HG03565 (cell line): ENCODE data around the gene SOST.

Source experiments
- ATAC-seq: cut with Tn5 transposase; IDR thresholded peaks from one replicate; pipeline ENCODE4 v1.9.1; 2021; ENCODE audit warnings: mild to moderate bottlenecking, moderate library complexity; ENCODE audit not compliant: unreplicated experiment

The SOST gene

GRCh38 chr17:43745541-43745940 is 13.1 kb downstream of the SOST start:
- no peak for ATAC-seq

DNA sequence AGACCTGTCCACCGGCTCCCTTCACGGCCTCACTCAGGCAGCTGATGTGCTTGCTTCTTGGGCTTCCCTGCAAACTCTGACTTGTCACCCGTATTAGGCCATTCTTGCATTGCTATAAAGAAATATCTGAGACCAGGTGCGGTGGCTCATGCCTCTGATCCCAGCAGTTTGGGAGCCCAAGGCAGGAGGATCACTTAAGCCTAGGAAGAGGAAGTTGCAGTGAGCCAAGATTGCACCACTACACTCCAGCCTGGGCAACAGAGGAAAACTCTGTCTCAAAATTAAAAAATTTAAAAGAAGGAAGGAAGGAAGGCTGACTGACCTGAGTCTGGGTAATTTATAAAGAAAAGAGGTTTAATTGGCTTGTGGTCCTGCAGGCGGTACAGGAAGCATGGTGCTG is 17.0 kb downstream of the SOST start:
- no peak for ATAC-seq

- ATAC-seq, result no peak
Measured at GRCh38 chr17:43740541-43740940, 18.1 kb downstream of the SOST start.

DNA sequence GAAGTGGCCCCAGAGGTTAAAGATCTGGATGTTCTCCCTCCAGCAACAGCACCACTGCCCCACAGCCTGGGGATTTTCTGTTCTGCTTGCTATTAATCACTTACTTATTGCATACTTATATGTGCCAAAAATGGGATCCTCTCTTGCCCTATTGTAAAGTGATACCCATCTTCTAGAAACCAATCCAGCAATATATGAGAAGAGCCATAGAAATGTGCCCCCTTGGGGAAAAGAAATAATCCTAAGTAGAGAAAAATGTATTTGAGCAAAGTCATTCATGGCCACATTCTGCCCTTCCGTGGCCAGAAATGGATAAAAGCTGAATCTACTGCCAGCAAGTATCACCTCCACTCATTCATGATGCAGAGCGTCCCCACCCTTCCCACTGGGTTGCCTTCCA is 20.9 kb downstream of the SOST start:
- ATAC-seq, result no peak

- no peak for ATAC-seq
Measured at GRCh38 chr17:43736389-43736788, 22.2 kb downstream of the SOST start.

- ATAC-seq, result no peak
Measured at GRCh38 chr17:43734376-43734775, 24.2 kb downstream of the SOST start.

GRCh38 chr17:43733956-43734355 is 24.6 kb downstream of the SOST start:
- ATAC-seq, result no peak

DNA sequence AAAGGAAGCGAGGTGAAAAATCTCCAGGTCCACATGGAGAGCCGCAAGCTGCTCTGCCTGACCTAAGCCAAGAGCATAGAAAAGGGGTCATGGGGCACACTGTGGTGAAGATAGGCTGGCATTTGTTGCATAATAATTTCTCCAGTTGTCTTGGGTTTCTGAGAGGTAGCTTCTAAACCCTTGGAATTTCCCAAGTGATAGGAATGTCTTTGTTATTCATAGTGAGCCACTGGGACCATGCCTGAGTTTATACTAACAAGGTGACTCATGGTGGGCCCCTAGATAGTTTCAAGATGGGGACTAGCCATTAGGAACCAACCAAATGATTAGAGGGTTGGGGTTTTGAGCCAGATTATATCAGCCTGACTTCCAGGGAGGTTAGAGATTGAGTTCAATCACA is 25.6 kb downstream of the SOST start:
- ATAC-seq, result no peak

GRCh38 chr17:43728081-43728480 is 30.5 kb downstream of the SOST start:
- ATAC-seq, result no peak

GRCh38 chr17:43723697-43724359 is 34.8 kb downstream of the SOST start:
- ATAC-seq, result no peak

- no peak for ATAC-seq
Measured at GRCh38 chr17:43722870-43723665, 35.5 kb downstream of the SOST start.

GRCh38 chr17:43722269-43722619 is 36.3 kb downstream of the SOST start:
- ATAC-seq, result no peak

GRCh38 chr17:43721537-43722268 is 36.9 kb downstream of the SOST start:
- ATAC-seq, result no peak

DNA sequence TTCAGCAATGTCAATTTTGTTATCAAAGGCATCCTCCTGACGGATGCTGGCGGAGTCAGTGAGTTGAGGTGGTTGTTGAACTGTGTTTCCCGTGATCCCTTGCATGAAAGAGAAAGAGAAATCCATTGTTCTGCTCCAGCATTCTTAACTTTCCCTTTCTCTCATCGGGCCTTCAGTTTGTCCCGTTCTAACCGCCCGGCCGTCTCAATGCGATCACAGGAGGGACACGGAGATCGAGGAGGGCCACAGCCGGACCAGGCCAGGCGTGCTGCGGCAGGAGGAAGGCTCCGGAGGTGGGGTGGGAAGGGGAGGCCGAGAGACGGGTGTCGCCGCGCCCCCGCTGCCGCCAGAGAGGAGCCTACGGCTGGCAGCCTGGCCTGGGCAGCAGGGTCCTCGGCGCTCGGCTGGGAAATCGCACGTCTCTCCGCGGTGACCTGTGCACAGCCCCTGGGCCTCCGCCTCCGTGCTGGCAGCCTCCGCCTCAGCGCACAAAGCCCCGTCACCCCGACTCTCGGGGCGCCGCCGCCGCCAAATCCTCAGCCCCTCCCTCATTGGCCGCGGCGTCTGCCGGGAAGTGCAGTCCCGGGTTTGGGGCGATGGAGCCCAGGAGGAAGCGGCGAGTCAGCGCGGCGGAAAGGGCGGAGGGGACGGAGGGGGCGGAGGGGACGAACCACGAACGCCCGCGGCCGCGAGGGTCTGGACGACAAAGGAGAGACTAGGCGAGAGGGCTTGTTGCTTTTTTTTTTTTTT is 38.1 kb downstream of the SOST start:
- peak; percentile 33 for ATAC-seq

- no peak for ATAC-seq
Measured at GRCh38 chr17:43719578-43719977, 39.0 kb downstream of the SOST start.

GRCh38 chr17:43718544-43718943 is 40.0 kb downstream of the SOST start:
- no peak for ATAC-seq

DNA sequence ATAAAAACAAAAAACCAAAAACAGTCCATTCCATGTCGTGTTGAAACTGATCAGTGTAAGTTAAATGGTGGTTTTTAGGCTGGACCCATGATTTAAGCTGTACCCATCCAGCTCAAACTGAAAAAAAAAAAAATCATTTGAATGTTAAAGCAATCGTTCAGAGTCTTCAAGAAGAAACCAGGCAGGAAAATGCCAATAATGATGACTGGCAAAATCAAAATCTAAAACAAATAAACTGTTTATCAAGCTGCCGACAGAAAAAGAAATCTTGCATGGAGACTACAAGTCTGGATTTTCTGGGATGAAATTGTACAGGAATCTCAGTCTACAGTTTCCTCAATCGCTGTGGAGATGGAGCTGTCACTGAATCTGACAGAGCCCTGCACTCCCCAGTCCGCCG is 40.7 kb downstream of the SOST start:
- no peak for ATAC-seq

- ATAC-seq, result no peak
Measured at GRCh38 chr17:43714465-43715149, 44.0 kb downstream of the SOST start.

DNA sequence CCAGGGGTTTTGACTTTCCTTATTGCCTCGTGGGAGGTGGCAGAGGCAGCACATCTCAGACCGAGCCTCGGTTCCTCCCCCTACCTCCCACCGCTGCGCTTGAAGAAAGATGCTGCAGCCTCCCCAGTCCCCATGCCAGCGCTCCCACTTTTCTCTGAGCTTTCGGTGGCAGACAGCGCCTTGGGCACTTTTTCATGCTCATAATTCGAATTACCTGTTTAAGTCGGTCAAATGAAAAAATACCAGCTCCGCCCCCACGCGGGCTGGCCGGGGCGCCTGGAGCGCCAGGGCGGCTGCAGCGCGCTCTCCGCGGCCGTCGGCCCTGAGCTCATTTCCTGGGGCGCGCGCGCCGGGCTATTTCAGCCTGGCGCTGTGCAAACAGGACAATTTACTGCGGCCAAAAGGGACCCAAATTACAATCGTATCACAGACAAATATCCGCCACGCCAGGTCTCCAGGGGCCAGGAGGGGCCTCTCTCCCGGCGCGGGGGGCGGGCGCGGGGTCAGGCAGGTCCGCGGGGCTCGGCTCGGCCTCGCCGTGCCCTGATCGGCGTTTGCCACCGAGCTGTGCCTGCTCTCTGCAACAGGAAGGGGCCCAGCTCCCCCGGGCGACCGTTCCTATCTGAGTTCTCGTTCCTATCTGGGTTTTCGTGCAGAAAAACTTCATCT is 45.0 kb downstream of the SOST start:
- no peak for ATAC-seq

DNA sequence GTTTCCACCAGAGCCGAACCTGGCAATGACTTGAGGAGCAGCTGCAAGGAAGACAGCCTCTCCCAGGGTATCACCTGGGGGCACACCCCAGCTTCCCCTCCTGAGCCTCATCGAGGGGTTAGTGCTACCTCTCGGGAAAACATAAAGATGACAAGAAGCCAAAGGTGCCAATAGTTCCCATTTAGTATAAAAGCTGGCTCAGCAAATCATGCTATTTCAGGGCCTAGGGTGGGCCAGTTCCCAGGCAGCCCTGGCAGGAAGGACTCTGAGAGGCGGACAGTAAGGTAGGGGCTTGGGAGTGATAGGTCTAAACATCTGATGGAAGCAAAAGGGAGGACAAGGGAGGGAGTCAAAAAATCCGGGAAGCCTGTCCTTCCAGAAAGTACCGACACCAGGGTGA is 46.2 kb downstream of the SOST start:
- ATAC-seq, result no peak
